Vagina (tissue), 2 donors: ENCODE results near the gene ARHGAP40.

Experiments used
- CTCF ChIP-seq, 3 experiments: fragments of 450-650 bp in 2 of 3; fragments of 200-600 bp in 1 of 3; sonication (generic) in 1 of 3; IDR thresholded peaks; one replicate each; pipeline ENCODE4 v1.5.1; 2017 to 2019; ENCODE audit warnings: antibody characterized with exemption in 3 of 3, mild to moderate bottlenecking in 2 of 3, moderate library complexity in 2 of 3
- POLR2A ChIP-seq, 2 donors: fragments of 450-650 bp; IDR thresholded peaks; one replicate each; pipeline ENCODE4 v1.6.1; 2017; ENCODE audit warnings: antibody characterized with exemption in 2 of 2, mild to moderate bottlenecking in 2 of 2, moderate library complexity in 2 of 2

GRCh38 chr20:38558596-38559360, 42.8 kb upstream of the ARHGAP40 start:
- TF ChIP-seq CTCF (IDR thresholded peaks at IDR 0.05): no peak
- no peak for TF ChIP-seq POLR2A (IDR thresholded peaks at IDR 0.05)
